HG03575 (cell line): ENCODE data around the gene TEDC2.
"Not testable (repeated sequence)": the region's sequence is repeated elsewhere in the genome, so short reads cannot be mapped to it uniquely, and the experiment has no call there.

Experiments
- ATAC-seq: cut with Tn5 transposase; IDR thresholded peaks from one replicate; pipeline ENCODE4 v1.9.1; 2021; ENCODE audit not compliant: unreplicated experiment, insufficient number of reproducible peaks, low FRiP score; ENCODE audit errors: extremely low read depth

TEDC2 gene

DNA sequence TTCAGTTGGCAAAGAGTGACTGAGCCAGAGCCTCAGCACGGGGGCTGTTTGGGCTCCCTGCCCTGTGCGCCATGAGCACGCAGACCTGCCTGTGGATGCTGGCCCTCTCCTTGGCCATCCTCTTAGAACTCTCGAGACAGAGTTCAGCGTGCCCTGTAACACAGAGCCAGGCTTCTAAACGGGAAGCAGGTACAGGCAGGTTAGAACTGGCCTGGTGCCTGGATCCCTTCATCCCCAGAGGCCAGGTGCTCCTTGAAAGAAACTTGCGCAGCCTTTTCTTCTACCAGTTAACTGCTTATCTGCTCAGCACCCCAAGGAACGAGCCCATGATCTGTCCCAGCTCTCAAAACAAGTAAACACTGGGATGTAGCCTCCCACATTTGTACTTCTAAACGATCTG, 23.8 kb upstream of the TEDC2 start:
- ATAC-seq, result no peak

DNA sequence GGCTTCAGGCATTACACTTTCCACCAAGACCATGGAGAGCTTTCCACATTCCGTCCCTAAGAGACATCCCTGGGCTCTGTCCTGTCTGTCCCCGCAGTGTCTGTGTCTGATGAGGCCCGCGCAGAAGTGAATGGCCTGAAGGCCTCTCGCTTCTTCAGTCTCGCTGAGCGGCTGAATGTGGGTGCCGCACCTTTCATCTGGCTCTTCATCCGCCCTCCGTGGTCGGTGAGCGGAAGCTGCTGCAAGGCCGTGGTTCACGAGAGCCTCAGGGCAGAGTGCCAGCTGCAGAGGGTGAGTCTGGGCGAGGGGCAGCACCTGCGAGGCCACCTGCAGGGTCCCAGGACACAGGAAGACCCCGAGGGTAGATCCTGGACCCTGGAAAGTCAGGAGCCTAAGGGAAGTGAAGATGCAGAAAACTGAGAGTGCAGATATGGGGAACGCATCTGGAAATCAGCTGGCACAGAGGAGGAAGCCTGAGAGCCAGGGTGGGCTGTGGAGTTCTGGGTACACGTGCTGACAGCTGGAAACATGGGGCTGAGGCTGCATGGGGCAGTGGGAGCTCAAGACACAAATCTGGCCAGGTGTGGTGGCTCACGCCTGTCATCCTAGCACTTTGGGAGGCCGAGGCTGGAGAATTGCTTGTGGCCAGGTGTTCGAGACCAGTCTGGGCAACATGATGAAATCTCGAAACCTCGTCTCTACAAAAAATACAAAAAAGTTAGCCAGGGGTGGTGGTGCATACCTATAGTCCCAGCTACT, 22.7 kb upstream of the TEDC2 start:
- ATAC-seq, result no peak

DNA sequence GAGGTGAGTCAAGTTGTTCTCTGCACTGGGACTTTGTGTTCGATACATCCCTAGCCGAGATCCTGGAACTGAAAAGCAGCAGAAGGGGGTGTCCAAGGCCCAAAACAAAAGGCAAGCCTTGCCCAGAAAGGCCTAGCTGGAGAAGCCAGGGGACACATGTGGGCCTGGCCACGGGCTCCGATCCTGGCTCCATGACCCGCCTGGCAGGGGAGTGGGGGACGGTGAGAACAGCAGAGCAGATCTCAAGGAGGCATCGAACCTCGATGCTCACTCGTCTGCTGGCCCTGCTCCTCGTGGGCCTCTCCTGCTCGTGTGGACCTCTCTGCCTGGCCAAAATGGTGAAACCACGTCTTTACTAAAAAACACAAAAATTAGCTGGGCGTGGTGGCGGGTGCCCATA, 21.8 kb upstream of the TEDC2 start:
- no peak for ATAC-seq

DNA sequence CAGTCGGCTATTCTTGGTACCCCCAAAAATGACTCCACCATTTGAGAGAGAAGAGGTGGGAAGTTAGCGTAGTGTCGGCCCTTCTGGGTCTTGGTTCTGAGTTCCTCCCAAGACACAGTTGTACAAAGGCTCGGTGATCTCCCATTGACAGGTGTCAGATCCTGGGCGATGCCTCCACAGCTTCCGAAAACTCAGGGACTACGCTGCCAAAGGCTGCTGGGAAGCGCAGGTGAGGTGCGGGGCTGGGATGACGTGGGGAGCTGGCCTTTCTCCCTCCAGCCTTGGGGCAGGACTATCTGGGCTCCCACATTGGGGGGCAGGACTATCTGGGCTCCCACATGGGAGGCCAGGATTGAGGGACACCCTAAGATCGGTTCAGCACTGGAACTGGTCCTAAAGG, 20.3 kb upstream of the TEDC2 start:
- ATAC-seq, result no peak

DNA sequence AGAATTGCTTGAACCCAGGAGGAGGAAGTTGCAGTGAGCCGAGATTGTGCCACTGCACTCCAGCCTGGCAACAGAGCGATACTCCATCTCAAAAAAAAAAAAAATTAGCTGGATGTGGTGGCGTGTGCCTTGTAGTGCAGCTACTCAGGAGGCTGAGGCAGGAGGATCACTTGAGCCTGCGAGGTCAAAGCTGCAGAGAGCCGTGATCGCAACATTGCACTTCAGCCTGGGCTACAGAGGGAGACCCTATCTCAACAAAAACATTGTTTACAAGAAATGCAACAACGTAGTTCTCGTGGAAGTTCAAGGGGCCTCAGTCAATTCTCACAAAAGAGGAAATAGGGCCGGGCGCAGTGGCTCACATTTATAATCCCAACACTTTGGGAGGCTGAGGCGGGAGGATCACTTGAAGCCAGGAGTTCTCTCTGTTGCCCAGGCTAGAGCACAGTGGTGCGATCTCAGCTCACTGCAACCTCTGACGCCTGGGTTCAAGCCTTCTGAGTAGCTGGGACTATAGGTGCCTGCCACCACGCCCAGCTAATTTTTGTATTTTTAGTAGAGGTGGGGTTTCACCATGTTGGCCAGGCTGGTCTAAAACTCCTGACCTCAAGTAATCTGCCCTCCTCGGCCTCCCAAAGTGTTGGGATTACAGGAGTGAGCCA, 18.6 kb upstream of the TEDC2 start:
- ATAC-seq, result not testable (repeated sequence)

DNA sequence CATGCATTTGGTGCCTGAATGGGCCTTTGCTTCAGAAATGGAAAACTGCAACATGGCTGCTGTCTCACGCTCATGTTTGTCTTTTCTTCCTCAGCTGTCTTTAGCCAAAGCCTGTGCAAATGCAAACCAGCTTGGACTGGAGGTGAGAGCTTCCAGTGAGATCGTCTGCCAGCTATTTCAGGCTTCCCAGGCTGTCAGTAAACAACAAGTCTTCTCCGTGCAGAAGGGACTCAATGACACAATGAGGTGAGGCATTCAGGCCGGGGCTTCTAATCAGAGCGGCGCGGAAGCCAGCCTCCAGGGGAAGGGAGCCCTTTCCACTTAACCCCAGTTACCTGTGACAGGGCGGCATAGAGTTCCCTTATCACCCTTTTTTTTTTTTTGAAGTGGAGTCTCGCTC, 16.4 kb upstream of the TEDC2 start:
- no peak for ATAC-seq

DNA sequence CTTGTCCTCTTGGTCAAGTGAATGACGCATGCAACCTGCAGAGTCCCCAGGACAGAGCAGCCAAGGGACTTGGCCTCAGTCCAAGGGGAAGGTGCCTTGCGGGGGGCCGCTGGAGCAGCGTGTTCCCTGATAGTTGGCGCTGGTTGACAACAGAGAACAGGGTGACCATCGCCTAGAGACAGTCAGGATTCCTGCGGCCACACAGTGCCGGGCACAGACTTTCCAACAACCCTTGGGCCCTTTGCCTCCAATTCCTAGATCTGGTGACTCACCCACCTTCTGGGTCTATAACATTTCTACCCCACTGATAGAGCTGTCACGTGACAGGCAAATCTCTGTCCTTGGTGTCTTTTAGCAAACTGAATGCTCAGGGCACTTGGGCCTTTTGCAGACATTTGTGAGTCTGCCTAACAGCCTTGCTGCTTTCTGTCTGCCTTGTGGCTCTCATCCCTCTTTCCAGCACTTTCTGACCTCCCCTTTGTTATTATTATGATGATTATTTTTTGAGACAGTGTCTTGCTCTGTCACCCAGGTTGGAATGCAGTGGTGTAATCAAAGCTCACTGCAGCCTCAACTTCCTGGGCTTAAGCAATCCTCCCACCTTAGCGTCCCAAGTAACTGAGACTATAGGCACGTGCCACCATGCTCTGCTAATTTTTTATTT, 11.9 kb upstream of the TEDC2 start:
- no peak for ATAC-seq

DNA sequence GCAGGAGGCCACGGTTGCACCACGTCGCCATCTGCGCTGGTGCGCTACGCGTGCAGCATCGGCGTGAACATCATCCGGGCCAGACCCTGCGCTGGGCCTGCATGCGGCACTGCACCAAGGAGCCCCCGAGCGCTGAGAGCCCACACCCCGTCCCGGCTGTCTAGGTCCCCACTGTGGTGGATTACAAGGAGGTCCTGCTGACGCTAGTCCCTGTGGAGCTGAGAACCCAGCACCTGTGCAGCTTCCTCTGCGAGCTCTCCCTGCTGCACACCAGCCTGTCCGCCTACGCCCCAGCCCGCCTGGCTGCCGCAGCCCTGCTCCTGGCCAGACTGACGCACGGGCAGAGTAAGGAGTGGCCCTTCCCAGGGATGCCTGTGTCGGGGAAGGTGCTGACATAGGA, 10.8 kb upstream of the TEDC2 start:
- ATAC-seq, result no peak

DNA sequence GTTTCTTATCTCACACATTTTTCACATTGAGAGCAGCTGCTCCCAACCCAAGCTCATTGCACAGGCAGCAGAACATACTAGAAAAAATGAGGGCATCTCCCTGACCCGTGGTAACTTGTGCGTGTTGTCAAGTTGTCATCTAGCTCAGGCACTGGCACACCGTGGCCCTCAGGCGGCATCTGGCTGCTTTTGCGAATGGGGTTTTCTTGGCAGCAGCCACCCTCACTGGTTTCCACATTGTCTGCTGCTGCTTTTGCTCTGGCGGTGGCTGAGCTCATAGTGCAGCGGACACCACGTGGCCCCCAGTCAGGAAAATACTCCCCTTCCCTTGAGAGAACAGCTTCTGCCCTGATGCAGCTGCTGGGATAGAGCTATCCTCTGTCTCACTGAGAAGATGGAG, 9.4 kb upstream of the TEDC2 start:
- ATAC-seq, result no peak

DNA sequence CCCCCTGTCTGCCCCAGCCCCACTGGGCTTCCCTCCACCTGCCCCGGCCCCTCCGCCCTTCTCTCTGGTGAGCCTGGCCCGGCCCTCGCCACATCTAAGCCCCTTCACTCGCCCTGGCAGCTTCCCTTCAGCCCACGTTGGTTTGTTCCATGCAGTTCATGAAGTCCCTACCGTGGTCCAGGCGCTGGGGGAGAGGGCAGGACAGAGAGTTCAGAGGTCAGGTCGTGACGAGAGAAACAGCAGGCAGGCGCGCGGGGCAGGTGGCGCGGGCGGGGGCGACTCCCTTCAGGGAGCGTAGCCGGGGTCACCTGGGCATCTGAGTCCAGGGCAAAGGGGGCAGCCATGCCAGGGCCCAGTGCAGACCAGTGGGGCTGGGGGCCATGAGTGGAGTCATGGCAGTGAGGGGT, 8.9 kb upstream of the TEDC2 start:
- no peak for ATAC-seq

DNA sequence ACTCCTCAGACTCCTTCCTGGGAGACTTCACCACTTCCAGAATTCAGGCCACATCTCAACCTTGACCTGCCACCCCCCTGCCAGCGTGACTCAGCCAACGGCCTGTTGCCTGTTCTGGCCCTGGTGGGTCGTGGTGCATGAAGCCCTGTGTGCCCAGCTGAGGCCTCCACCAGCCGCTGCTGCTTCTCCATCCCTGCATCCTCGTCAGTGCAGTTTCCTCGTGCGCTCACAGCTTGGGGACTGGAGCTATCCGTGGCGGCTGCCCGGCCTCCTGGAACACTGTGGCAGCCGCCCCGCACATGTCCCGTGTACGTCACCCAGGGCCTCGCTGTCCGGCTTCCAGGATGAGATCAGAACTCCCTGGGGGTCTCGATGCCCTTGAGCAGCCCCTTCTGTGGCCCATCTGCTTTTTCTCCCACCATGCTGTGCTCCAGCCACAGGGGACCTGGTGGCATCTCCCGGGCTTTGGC, 8.0 kb upstream of the TEDC2 start:
- no peak for ATAC-seq

DNA sequence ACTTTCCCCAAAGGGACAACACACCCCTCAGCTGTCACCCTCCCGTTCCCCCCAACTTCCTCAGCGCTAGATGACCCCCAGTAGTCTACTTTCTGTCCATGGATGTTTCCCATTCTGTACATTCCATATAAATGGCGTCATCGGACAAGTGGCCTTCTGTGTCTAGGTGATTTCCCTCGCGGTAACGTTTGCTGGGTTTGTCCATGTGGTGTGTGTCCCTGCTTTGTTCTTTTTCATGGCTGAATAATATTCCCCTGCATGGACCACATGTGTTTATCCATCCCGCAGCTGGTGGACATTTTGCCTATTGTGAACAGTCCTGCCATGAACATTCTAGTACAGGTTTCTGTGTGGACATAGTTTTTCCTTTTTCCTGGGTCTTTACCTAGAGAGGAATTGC, 7.3 kb upstream of the TEDC2 start:
- no peak for ATAC-seq

DNA sequence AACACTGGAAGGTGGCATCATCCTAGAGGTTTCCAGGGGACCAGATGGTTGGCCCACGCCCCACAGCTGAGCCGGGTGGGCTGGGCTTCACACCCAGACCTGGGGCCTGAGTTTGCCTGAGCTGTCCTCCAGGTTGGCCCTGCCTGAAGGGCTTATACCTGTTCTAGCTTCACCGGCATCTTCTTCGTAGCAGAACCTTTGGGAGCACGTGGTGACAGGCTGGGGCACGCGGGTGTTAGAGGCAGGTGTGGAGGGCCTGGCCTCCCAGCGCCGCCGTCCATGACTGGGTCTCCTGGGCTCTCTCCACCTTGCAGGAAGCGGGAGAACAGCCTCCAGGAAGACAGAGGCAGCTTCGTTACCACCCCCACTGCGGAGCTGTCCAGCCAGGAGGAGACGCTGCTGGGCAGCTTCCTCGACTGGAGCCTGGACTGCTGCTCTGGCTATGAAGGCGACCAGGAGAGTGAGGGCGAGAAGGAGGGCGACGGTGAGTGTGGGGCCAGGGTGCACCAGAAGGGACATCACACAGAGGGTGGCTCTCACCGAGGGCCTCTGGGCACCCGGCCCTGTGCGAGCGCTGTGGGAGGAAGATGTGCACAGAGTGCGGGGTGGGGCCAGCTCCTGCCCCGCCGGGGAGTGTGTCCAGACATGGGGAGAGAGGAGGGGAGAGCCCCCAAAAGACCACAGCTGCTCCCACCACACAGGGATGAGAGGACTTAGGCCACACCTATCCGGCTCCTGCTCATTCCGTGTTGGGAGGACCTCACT, 4.6 kb upstream of the TEDC2 start:
- ATAC-seq, result no peak

DNA sequence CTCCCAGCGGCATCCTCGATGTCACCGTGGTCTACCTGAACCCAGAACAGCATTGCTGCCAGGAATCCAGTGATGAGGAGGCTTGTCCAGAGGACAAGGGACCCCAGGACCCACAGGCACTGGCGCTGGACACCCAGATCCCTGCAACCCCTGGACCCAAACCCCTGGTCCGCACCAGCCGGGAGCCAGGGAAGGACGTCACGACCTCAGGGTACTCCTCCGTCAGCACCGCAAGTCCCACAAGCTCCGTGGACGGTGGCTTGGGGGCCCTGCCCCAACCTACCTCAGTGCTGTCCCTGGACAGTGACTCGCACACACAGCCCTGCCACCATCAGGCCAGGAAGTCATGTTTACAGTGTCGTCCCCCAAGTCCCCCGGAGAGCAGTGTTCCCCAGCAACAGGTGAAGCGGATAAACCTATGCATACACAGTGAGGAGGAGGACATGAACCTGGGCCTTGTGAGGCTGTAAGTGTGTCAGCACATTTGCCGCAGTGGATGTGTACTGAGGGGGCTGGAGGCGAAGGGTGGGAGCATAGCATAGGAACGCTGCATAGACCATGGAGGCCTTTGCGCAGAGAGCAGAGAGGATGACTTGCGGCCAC, 3.3 kb upstream of the TEDC2 start:
- no peak for ATAC-seq

DNA sequence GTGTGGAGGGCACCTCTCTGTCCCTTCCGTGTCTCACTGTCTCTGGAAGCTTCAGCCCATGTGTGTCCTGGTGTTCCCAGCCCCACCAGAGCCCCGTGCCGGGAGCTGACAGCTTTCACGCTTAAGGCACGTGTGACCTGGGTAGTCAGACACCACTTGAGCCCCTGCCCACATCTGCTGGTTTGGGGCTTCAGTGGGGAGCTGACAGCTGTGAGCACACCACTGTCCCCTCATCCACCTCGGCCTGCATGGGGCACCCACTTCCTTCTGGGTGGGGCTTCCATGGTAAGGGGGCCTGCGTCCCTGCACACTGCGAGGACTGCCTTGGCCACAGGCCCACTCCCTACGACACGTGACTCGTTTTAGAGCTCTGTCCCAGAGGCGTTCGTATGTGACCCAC, 2.6 kb upstream of the TEDC2 start:
- ATAC-seq, result no peak

DNA sequence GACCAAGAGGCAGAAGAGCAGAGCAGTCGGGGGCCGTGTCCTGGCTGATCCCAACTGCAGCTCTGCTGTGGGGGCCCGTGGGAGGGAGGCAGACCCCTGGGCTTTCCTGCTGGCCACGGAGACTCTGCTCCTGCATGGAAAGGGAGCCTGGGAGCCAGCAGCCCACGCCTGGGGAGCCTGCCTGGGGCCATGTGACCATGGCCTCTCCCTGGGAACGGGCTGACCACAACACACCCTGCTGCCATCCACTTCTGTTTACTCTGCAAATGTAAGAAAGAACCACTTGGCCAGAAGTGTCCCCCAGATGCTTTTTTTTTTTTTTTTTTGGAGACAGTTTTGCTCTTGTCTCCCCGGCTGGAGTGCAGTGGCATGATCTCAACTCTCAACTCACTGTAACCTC, 2.0 kb upstream of the TEDC2 start:
- ATAC-seq, result no peak

DNA sequence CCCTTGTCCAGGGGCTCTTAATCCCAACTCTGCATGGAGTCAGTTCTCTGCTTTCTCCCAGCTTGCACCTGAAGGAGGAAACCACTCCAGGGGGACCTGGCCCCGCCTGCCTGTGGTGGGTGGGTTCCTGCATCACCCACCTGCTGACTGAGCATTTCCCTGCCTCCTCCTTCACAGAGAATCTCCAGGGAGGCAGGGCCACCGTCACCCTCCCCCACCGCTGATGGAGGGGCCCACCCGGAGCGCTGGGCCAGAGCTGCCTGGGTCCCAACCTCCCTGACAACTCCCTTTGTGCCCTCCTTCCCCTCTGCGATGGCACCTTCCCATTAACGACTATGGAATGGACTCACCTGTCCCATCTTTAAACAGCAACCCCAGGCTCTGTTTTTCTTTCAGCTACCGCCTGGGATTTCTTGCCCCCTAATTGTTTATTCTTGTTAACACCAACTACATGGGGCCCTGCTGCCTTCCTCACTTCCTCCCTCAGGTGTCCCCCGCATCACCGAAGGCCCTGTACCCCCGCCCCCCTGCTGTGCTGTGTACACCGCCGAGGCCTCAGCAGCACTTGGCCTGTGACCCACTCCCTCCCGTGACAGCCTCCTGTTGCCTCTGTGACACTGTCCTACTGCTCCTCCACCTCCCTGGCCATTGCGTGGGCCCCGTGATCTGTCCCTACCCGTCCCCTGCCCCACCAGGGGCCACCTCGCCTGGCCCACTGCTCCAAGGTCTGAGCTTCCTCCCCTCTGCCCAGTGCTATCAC, 842 bp upstream of the TEDC2 start:
- no peak for ATAC-seq

DNA sequence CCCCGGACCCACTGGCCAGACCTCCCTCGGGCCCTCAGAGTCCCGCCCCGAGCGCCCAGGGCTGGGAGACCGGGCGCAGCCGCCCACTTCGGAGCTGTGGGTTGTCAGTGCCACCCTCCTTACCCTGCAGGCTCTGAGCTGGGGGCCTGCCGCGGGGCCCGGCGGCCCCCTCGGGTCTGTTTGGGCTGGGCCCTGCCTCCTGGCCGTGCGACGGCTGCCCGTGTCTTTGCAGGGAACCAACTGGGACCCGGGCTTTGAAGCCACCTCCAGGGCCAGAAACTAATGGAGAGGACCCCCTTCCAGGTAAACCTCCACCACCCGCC, 443 bp downstream of the TEDC2 start:
- no peak for ATAC-seq

DNA sequence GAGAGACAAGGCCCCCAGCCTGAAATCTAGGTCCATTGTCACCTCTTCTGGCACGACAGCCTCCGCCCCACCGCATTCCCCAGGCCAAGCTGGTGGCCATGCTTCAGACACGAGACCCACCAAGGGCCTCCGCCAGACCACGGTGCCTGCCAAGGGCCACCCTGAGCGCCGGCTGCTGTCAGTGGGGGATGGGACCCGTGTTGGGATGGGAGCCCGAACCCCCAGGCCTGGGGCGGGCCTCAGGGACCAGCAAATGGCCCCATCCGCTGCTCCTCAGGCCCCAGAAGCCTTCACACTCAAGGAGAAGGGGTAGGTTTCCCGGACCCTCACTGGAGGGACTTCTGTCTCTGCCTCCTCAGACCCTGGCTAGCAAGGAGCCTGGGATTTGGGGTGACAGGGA, 1.0 kb downstream of the TEDC2 start:
- no peak for ATAC-seq
